Measurements from ENCODE around the gene AOPEP.

Gene AOPEP

DNA sequence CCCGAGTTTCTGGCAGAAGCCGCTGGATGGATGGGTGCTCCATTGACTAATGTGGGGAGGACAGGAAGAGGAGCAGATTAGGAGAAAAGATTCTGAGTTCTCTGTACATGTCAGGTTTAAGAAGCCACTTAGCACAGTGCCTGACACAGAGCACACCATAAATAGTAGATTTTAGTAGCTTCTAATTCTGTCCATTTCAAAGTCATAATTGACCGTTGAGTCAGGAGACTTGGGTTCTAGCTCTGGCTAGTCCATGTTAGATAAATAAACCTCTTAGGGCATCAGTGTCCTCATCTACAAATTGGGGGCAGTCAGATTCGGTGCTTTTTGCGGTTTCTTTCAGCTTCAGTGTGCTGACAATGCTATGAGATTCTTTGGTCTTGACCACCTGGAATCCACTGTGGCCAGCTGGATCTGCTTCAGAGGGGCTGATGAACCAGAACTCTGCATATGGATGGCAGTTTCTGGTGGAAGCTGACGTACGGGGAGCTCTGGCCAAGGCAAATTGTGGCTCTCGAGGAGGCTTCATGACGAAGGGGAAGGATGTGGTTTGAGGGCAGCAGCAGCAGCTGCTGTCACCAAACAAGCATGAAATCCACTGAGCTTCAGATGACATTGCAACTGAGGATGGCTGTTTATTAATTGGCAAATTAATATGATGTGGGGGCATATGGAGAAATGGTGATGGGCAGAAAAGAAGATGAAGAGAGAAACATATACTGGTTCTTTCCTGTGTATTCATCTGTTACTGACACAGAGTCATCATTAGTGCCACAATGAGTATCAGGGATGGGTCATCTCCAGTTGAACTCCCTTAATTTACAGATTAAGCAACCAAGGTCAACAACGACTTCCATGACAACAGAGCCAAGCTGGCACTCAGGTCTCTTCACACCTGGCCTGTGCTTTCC is 134.4 kb downstream of the AOPEP start:
- H3K4me3 ChIP-seq (ENCODE audit: low read depth, low read length): no peak overlapping the region
- TF ChIP-seq, protein P1, sequence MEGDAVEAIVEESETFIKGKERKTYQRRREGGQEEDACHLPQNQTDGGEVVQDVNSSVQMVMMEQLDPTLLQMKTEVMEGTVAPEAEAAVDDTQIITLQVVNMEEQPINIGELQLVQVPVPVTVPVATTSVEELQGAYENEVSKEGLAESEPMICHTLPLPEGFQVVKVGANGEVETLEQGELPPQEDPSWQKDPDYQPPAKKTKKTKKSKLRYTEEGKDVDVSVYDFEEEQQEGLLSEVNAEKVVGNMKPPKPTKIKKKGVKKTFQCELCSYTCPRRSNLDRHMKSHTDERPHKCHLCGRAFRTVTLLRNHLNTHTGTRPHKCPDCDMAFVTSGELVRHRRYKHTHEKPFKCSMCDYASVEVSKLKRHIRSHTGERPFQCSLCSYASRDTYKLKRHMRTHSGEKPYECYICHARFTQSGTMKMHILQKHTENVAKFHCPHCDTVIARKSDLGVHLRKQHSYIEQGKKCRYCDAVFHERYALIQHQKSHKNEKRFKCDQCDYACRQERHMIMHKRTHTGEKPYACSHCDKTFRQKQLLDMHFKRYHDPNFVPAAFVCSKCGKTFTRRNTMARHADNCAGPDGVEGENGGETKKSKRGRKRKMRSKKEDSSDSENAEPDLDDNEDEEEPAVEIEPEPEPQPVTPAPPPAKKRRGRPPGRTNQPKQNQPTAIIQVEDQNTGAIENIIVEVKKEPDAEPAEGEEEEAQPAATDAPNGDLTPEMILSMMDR (IDR thresholded peaks at IDR 0.05; ENCODE audit: low read depth, low read length): no peak

DNA sequence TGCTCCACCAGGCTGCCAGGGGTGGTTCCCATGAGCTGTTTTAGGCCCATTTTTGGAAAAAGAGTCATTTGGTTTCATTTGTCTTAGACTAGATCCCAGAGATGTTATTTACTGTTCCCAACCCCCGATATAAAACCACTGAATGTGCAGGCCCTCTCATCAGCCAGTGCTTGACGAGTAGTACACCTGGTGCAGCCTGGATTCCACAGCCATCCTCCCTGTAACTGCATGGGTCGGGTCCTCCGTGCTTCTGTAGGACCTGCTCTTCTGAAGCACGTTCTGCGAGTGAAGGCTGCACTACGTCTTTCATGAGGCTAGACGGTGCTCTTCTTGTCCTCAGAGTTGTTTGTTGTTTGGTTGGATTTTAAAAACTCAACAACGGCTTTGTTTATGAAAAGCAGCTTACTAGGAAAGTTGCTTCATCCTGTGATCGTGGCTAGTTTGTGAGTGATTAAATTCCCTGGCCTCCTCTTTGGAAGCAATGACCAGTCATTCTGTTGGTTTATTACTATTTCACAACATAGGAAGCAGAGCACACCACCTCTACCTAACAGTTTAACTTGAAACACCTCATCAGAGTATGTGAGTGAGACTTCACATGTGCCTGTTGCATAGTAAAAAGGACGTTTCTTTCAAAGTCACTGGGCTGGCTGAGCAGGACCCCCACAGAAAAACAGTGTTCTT is 135.2 kb downstream of the AOPEP start:
- TF ChIP-seq, protein P1 (IDR thresholded peaks at IDR 0.05; ENCODE audit: low read depth, low read length): no peak
- no peak overlapping the region for H3K4me3 ChIP-seq (ENCODE audit: low read depth, low read length)

DNA sequence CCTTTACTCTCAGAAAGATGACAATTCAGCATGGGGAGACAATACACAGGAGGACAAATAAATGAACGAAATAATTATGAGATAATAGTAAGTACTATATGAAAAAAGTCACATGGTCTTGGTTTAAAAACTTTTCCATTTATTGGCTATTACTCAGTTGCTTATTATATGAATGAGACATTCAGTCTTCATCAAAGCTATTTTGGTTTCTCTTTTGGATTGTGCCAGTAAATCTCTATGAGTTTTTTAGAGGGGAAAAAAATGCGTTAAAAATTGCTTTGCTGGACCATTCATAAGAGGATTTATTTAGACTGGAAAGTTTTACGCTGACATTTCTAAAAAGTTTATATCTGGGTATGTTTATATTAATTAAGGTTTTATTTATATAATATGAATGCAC is 137.7 kb downstream of the AOPEP start:
- H3K4me3 ChIP-seq (ENCODE audit: low read depth, low read length): no peak overlapping the region
- TF ChIP-seq, protein P1 (IDR thresholded peaks at IDR 0.05; ENCODE audit: low read depth, low read length): no peak

DNA sequence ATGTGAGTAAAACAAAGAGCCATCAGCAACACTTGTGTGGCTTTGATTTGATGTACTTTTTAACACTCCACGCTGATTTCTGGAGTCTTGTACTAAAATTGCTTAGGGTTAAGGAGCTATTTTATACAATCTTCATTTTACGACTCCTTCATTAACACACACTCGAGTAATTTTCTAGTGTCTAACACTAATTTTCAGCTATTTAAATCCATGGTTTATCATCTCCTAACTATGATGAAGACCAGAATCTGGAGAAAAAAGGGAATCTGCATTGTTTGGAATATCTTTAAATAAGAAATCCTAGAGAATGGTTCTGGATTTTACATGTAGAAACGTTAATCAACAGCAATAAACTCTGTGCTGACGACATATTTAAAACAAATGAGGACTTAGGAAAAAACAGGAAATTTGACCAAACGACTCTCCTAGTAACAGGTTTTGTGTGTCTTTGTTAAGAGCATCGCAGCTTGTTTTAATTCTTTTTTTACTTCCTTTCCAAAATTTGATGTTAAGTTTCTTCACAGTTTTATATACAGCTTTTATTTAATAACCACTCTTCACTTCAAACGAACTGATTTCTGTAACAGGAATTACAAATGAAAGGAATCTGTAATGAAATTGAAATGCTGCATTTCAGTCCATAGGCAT is 138.5 kb downstream of the AOPEP start:
- H3K4me3 ChIP-seq (ENCODE audit: low read depth, low read length): no peak overlapping the region
- TF ChIP-seq, protein P1 (IDR thresholded peaks at IDR 0.05; ENCODE audit: low read depth, low read length): no peak

DNA sequence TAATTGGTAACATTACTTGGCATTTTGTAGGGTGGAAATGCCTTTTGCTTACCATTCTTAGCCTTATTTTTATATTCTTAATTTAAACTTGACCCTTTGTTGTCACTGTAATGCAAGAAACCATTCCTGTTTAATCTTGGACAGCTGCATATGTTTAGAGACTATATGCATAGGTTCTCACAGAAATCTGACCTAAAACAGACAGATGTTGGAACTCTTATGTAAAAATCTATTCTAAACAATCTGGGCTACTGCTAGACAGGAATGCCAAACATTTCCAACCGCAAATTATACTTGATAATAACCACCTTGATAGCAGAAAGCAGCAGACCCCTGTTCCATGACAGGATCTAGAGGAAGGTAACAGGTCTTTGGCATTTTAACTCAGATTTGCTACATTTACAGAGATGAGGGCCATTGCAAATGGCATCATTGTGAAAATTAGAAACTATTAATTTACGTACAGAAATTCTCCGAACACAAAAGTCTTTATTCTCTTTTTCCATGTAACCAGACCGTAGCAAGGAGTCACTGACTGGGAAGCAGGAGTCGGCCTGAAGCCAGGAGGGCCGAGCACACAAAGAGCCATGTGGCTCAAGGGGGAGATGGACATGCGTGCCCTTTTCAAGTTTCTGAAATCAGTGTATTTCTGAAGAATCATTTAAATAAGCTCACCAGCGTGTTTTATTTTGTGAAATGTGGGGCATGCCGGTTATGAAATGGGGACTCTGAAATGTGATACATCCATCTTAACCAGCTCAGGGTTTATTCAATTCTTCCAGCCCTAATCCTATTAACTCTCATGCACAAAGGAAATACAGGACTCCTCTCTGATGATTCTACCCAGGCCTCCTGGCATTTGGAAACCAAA is 139.3 kb downstream of the AOPEP start:
- no peak overlapping the region for H3K4me3 ChIP-seq (ENCODE audit: low read depth, low read length)
- TF ChIP-seq, protein P1 (IDR thresholded peaks at IDR 0.05; ENCODE audit: low read depth, low read length): no peak

DNA sequence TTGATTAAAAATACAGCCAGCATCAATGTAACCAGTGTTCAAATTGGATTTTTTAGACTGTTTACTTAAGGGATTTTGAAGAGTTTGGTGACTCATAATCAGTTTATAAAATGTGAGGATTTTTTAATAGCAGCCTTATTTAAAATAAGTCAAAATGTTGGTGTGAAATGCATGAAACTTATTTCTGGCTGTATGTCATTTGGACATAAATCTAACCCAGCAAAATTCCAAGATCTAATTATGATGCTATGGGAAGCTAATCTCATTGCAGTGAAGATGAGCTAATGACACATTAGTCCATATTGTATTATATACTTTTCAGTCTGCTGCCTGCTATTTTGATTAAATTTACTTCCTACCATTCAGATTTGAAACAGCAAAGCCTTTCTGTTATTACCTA is 140.3 kb downstream of the AOPEP start:
- TF ChIP-seq, protein P1 (IDR thresholded peaks at IDR 0.05; ENCODE audit: low read depth, low read length): no peak
- H3K4me3 ChIP-seq (ENCODE audit: low read depth, low read length): no peak overlapping the region

Measured in WI38 (cell line).